ENCODE measurements around the gene WFIKKN1.

WFIKKN1 gene

DNA sequence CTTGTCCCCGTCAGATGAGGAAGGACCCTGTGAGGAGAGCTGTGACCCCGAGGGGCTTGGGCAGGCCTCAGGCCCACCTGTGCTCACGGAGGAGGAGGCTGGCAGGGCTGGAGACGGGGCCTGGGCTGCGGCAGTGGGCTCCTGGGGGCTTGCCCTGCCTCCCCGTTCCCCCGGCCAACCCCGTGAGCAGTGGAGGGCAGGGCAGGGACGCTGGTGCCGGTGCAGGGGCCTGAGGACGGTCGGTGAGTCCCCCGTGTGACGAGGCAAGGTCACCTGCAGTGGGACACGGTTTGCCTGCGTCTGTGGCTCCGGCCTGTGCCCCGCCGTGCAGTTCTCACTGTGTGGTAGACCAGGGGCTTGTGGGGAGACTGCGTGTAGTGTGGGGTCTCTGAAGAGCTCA is 28.8 kb downstream of the WFIKKN1 start:
- no peak for DNase-seq

DNA sequence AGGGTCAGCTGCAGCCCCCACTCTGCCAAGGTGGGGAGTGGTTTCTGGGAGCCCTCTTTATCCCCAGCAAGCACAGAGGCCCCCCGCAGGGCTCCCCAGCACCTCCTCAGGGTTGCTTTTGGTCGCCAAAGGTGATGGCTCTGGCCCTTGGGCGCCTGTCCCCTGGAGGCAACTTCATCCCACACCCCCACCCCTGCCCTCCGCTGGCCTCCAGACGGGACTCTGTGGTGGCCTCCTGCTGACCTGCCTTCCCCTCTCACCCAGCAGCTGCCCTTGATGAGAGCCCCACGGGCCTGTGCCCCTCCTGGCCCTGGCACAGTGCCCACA is 29.3 kb downstream of the WFIKKN1 start:
- DNase-seq: no peak

DNA sequence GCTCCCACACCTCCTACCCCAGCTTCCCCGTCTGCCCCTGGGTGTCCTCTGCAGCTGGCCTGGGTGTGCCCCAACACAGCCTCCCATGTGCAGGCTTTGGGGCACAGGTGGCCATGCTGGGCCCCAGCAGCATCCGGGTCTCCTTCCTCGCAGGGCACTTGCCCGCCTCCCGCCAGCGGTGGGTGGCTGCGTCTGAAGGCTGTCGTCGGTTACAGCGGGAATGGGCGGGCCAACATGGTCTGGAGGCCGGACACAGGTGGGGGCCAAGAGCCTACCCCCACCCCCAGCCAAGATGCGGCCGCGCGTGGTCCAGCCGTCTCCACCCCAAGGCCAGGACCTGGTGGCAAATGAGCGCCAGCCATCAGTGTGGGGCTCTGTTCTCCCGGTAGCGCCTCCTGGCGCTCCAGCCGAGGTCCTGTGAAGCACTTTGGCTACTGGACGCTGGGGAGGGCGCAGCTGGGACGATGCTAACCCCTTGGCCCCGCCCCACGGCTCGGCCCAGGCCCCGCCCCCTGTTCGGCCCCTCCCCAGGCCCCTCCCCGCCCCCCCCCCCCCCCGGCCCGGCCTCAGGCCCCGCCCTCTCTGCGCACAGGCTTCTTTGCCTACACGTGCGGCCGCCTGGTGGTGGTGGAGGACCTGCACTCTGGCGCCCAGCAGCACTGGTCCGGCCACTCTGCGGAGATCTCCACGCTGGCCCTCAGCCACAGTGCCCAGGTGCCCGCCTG is 29.8 kb downstream of the WFIKKN1 start:
- DNase-seq: peak; percentile 41

DNA sequence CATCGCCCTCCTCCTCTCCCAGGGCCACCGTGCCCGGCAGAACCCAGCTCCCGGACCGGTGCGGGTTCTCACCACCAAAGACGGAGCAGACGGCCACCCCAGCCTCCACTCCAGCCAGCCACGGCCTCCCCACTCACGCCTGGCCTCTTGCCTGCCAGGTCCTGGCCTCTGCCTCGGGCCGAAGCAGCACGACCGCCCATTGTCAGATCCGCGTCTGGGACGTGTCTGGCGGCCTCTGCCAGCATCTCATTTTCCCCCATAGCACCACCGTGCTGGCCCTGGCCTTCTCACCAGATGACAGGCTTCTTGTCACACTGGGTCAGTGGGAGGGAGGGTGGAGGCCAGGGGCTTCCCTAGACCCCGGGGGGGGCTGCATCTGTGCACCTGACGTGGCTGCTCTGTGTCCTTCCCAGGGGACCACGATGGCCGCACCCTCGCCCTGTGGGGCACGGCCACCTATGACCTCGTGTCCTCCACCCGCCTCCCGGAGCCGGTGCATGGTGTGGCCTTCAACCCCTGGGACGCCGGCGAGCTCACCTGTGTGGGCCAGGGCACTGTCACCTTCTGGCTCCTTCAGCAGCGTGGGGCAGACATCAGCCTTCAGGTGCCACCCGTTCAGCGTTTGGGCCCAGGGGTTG is 30.5 kb downstream of the WFIKKN1 start:
- no peak for DNase-seq

DNA sequence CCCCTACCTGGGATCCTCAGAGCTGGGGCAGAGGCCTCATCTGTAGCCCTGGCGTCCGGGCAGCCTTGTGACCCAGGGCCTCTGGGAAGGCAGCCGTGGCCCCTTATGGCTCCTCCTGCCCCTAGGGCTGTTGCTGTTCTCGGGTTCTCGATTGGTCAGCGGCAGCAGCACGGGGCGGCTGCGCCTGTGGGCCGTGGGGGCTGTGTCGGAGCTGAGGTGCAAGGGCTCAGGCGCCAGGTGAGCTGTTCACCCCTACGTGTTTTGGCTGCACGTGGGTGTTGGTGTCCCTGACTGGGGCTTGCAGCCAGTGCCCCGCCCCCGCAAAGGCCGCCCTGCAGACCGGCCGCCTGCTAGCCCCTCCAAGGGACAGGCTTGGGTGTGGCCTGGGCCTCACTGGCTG is 31.3 kb downstream of the WFIKKN1 start:
- no peak for DNase-seq

DNA sequence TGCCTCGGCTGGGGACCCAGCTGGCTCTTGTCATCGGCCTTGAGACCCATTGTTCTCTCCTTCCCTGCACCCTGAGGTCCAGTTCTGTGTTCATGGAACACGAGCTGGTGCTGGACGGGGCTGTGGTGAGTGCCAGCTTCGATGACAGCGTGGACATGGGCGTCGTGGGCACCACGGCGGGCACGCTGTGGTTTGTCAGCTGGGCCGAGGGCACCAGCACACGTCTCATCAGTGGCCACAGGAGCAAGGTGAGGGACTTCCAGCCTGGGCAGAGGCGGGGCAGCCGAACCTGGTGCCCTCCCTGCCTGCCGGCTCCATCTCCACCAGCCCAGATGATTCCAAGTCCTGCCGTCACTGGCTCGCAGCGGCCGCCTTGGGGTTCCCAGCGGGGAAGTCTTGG is 31.8 kb downstream of the WFIKKN1 start:
- no peak for DNase-seq

DNA sequence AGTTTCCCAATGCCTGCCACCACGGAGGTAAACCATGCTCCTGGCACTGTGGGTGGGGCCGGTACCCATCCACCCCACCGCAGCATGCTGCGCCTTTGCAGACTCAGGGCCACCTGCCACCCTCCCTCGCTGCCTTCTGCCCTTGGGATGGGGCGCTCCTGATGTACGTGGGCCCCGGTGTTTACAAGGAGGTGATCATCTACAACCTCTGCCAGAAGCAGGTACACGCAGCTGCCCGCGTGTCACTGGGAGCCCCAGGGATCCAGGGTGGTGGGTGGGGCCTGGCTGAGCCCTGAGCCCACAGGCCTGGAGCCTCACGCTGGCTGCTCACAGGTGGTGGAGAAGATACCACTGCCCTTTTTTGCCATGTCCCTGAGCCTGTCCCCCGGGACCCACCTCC is 35.8 kb downstream of the WFIKKN1 start:
- no peak for DNase-seq

DNA sequence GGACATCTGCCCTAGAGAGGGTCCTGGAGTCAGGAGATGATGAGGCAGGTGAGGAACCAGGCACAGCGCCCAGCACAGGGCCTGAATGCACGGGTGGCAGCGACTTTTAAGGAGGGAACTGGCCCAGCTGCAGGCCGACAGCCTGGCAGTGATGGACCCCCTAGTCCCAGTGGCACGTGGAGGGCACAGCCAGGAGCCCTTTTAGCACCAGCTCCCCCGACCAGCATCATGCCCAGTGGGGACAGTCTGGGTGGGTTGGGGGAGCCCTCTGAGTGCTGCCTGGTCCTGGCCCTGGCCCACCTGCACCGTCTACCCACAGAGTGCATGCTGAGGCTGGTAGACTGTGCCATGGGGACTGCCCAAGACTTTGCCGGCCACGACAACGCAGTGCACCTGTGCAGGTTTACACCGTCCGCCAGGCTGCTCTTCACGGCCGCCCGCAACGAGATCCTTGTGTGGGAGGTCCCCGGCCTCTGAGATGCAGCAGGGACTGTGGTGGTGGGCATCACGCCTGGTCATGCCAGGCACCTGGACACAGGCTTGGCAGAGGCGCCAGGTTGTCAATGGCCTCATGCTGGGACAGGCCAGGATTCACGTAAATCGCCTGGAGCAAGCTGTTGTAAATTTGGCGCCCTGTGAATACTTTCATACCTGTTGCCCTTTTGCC is 36.5 kb downstream of the WFIKKN1 start:
- DNase-seq: no peak

DNA sequence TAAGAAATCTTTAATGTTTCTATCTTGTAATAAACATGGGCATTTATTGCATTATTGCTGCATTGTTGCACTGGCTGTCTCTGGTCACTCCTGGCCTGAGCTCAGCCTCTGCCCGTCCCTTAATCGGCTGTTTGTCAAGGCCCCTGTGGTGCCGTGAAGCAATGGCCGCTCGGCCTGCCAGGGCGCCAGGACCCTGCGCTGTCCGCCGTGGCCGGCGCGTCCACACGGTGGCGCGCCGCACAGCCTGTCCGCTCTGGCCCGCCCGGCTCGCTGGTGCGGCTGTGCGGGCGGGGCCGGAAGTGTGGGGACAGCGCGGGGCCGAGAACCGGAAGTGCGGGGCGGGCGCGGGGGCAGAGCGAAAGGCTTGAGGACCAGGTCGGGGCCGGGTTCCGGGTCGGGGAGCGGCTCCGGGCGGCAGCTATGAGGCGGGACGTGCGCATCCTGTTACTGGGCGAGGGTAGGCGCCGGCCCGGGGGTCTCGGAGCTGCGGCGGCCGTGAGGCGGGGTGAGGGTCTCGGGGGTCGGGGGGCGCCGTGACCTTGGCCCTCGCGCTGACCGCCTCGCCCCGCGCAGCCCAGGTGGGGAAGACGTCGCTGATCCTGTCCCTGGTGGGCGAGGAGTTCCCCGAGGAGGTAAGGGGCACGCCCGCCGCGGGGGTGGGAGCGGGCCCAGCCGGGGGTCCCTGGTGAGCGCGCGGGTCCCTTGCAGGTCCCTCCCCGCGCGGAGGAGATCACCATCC is 37.2 kb downstream of the WFIKKN1 start, which contains the start of gene RHOT2:
Gene RHOT2, plus strand, starts transcription at position 353 of the 739 bp plus-strand sequence. Its CDS starts 68 bp downstream, at position 421.
- DNase-seq: peak; percentile 91

DNA sequence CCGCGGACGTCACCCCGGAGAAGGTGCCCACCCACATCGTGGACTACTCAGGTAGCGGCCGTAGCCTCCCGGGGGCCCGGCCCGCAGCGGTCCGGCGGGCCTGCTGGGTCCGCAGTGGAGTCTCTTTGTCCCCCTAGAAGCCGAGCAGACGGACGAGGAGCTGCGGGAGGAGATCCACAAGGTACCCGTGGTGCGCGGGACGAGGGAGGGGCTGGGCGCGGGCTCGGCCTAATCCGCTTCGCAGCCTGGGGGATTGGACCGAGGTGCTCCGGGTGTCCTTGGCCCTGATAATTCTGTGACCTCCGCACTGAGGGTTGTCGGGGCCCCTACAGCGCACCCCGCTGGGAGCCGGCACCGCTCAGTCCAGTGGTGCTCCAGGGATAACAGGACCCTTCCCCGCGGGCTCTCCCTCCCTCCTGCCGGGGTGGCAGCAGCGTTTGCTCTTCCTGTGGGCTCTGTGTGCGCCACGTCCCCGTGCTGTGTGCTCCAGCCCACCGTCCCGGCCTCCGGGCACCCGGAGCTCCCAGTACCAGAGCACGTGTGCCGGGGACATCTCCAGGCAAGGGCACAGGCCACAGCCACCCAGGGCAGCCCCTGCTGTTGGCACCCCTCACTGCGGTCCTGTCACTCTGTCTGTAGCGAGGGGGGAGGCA is 37.9 kb downstream of the WFIKKN1 start:
- no peak for DNase-seq

DNA sequence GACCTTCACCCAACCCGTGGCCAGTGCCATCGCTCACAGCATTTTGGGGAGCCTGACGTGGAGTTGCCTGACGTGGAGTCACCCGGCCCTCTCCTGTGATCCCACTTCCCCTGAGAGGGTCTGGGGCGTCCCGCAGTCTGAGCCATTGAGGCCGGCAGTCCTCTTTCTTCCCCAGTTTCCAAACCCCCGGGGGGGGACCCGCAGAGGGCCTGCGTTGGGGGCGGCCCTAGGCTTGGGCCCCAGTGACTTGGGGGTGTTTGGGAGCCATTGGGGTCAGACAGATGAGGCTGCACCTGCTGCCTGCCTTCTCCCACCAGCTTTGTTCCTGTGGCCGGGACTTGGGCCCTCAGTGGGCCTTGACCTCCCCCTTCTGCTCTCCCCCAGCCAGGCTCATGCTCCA is 38.9 kb downstream of the WFIKKN1 start:
- no peak for DNase-seq

DNA sequence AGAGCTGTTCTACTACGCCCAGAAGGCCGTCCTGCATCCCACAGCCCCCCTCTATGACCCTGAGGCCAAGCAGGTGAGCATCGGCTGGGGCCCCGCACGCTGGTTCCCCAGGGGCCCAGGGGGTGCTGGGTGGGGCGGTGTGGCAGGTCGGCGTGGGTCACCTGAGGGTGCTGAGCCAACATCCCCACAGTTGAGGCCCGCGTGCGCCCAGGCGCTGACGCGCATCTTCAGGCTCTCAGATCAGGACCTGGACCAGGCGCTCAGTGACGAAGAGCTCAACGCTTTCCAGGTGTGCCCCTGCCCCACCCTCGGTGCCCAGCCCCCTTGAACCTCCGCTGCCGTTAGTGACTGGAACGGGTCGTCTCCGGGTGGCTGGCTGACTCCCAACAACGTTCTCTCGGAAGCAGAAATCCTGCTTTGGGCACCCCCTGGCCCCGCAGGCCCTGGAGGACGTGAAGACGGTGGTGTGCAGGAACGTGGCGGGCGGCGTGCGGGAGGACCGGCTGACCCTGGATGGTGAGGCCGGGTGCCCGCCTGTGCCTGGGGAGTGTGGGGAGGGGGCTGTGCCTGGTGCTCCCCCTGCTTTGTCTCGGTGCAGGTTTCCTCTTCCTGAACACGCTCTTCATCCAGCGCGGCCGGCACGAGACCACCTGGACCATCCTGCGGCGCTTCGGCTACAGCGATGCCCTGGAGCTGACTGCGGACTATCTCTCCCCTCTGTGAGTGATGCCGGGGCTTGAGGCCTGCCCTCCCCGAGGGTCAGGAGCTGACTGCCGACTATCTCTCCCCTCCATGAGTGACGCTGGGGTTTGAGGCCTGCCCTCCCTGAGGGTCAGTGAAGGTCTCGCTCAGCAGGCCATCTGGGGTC is 39.9 kb downstream of the WFIKKN1 start:
- DNase-seq: no peak

DNA sequence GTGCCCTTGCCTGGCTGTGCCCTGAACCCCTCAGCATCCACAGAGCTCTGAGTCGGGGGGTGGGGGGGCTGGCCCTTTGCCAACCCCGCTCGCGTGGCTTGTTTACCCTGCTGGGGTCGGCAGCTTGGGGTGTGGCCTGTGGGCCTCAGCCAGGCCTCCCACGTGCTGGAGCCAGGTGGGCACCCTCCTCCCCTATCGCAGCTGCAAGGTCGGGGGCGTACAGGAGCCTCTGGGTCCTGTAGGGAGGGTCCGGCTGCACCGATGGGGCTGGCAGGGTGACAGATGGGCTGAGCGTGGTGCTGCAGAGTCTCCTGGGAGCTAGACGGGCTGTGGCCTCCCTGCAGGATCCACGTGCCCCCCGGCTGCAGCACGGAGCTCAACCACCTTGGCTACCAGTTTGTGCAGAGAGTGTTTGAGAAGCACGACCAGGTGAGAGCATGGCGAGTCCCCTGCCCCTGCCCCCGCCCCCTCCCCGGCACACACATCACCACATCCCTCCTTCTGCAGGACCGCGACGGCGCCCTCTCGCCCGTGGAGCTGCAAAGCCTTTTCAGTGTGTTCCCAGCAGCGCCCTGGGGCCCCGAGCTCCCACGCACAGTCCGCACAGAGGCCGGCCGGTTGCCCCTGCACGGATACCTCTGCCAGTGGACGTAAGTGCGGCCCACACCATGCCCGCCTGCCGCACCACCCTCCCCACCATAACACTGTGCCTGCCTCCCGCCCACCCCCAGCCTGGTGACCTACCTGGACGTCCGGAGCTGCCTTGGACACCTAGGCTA is 40.8 kb downstream of the WFIKKN1 start:
- no peak for DNase-seq

DNA sequence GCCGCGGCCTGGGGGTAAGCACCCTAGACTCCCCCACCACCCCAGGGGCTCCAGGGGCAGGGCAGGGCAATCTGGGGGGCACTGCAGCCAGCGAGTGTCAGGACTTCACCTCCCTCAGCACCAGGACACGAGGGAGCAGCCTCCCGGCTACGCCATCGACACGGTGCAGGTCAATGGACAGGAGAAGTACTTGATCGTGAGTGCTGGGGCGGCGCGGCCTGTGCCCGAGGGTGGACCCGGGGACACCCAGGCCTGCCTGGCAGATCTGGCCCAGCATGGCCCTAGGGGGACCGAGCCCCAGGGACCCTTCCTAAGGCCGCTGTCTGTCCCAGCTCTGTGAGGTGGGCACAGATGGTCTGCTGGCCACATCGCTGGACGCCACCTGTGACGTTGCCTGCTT is 41.6 kb downstream of the WFIKKN1 start:
- DNase-seq: no peak

DNA sequence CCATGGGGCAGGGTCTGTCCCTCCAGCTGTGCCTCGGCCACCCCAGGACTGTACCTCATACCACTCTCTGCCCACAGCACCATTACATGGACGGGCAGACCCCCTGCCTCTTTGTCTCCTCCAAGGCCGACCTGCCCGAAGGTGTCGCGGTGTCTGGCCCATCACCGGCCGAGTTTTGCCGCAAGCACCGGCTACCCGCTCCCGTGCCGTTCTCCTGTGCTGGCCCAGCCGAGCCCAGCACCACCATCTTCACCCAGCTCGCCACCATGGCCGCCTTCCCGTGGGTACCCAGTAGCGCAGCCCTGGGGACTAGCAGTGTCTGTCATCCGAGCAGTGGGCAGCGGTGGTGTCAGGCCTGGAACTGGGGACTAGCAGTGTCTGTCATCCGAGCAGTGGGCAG is 42.1 kb downstream of the WFIKKN1 start:
- no peak for DNase-seq

DNA sequence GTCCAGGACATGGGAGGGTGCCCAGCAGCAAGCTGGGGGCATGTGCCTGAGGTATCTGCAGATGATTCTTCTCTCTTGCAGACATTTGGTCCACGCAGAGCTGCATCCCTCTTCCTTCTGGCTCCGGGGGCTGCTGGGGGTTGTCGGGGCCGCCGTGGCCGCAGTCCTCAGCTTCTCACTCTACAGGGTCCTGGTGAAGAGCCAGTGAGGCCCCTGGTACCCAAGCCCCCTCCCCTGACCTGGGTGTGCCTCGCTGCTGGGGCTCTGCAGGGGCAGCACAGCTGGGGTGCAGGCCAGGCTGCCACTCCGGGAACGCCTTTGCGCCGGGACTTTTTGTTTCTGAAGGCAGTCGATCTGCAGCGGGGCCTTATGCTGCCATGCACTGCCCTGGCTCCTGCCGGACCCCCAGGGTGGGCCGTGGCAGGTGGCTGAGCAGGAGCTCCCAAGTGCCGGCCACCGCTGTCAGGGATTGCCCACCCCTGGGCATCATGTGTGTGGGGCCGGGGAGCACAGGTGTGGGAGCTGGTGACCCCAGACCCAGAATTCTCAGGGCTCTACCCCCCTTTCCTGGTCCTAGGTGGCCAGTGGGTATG is 42.7 kb downstream of the WFIKKN1 start:
- DNase-seq: no peak

DNA sequence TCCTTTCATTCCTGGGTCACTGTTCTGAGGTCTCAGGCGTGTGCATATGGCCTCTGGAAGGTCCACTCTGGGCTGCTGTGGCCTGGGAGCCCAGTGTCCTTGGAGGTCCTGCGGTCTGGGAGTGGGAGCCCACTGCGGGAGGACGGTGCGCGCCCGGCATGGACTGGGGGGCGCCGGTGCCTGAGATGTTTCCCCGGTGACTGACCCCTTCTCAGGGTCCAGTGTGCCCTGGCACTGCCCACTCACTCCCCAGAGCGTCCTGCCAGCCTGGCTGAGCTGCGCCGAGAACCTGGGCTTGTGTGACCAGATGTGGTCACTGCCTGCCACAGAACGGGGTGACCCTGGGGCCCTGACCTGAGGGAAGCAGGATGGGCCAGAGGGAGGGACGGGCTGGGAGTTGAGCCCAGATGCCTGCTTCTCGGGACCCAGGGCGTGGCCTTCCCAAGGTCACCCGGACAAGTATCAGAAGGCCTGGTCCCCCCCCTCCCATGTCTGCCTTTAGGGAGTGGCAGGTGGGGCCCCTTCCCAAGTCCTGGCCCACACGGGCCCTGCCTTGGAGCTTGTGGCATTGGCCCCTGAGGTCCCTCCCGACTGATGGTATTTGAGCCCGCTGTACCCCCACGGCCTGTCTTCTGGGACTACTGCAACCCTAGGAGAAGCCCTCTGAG is 43.6 kb downstream of the WFIKKN1 start:
- DNase-seq: no peak

DNA sequence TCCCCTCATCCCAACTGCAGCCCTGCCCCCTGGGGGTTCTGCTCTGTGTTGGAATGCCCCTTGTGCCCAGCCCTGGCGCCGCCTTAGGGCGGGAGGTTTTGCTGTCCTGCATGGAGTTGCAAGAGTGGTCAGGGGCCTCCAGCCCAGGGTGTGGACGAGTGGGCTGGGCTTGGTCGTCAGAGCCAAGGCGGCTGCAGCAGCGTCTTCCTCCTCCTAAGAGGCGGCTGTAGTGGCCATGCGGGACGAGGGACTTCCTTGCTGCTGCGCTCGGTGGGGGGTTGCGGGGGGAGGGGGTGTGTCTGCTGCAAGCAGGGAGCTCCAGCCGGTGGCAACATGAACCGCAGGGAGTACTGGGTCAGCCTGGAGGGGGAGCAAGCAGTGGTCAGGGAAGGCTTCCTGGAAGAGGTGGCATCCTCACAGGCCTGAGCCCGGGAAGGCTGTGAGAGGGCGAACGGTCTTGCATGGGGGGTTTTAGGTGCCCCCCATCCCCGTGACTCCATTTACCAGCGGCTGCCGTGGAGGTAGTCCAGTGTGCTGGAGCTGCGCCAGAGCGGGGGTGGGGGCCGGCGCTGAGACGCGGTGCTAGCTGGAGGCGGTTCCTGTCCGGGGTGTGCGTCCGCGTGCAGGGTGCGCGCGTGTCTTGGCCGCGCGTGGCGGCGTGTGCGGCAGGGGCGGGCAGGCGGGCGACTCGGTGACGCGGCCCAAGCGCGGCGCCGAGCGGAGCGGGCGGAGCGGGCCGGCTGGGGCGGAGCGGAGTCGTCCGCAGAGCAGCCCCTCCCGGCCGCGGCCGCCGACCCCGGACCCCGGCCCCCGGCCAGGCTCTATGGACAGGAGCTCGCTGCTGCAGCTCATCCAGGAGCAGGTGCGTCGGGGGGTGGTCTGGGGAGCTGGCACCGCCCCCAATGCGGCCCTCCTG is 44.4 kb downstream of the WFIKKN1 start, which contains the start of gene RHBDL1:
Gene RHBDL1, plus strand, starts transcription at position 704 of the 916 bp plus-strand sequence. Its CDS starts 120 bp downstream, at position 824.
- DNase-seq: no peak
